ENCODE measurements around the gene MAPK8IP1.

DNA sequence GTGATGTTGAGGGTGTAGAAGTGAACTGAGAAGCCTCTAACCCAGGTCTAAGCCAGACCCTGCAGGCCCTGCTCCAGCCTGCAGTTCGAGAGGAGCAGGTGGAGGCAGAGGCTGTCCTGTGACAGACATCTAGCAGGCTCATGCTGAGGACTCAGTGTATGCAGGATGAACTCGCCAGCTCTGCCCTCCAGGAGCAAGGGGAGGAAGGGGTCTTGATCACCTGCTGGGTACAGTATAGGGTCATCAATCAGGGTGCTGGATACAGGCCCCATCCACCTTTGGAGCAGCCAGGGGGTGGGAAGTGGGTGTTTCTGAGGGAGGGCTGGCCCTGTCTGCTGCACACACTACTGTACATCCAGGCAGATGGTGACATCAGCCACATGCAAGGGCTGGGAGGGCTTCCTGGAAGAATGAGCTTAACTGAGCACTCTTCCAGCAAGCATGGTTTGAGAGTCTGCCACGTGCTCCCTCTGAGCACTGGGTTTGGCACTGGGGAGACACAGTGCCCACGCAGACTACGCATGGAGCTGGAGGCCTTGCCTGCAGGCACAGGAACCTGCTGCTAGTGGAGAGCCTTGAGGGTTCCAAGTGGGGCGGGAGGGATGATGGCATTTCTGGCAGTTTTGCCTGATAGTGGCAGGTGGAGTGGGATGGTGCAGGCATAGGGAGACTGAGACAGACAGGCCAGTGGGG, 9.2 kb downstream of the MAPK8IP1 start:
- TF ChIP-seq POLR2AphosphoS5 (IDR thresholded peaks at IDR 0.05; ENCODE audit: low read depth), result no peak
- TF ChIP-seq EZH2phosphoT487 (IDR thresholded peaks at IDR 0.05; ENCODE audit: unreplicated experiment), result no peak
- no peak for TF ChIP-seq CTCF (conservative IDR thresholded peaks at IDR 0.05; ENCODE audit: low read depth in 2 of 2)
- TF ChIP-seq EZH2 (IDR thresholded peaks at IDR 0.05; ENCODE audit: low read depth, unreplicated experiment), result no peak
- TF ChIP-seq, protein P1, sequence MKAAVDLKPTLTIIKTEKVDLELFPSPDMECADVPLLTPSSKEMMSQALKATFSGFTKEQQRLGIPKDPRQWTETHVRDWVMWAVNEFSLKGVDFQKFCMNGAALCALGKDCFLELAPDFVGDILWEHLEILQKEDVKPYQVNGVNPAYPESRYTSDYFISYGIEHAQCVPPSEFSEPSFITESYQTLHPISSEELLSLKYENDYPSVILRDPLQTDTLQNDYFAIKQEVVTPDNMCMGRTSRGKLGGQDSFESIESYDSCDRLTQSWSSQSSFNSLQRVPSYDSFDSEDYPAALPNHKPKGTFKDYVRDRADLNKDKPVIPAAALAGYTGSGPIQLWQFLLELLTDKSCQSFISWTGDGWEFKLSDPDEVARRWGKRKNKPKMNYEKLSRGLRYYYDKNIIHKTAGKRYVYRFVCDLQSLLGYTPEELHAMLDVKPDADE (IDR thresholded peaks at IDR 0.05), result no peak
- TF ChIP-seq JUNB (IDR thresholded peaks at IDR 0.05; ENCODE audit: unreplicated experiment), result no peak
- no peak for TF ChIP-seq CREB1 (CRISPR knock-in tag; IDR thresholded peaks at IDR 0.05; ENCODE audit: low read depth)
- no peak for TF ChIP-seq REST (IDR thresholded peaks at IDR 0.05; ENCODE audit: unreplicated experiment)
